ENCODE measurements around the gene SLC16A13.
A peak's percentile ranks its signal among the peaks of the same experiment; 100 is the strongest.

The SLC16A13 gene

GRCh38 chr17:7014261-7014994 is 21.4 kb upstream of the SLC16A13 start:
- DNase-seq = peak; percentile 85 to 93 (median 87)

GRCh38 chr17:7014995-7015958 is 20.5 kb upstream of the SLC16A13 start:
- no peak for DNase-seq

- DNase-seq = no peak
Observed at GRCh38 chr17:7016418-7016817, 19.4 kb upstream of the SLC16A13 start.

- DNase-seq = no peak
Observed at GRCh38 chr17:7016886-7017826, 18.7 kb upstream of the SLC16A13 start.

- no peak for DNase-seq
Observed at GRCh38 chr17:7017827-7018200, 18.0 kb upstream of the SLC16A13 start.

- DNase-seq = no peak
Observed at GRCh38 chr17:7018331-7018964, 17.4 kb upstream of the SLC16A13 start.

- DNase-seq = no peak
Observed at GRCh38 chr17:7019367-7019766, 16.4 kb upstream of the SLC16A13 start.

GRCh38 chr17:7019839-7020519 is 15.8 kb upstream of the SLC16A13 start:
- DNase-seq = peak; percentile 27 to 60 (median 43)

GRCh38 chr17:7020894-7021664 is 14.7 kb upstream of the SLC16A13 start:
- DNase-seq = no peak

- DNase-seq = peak; percentile 41 to 51 (median 42)
Observed at GRCh38 chr17:7021993-7022778, 13.6 kb upstream of the SLC16A13 start.

- no peak for DNase-seq
Observed at GRCh38 chr17:7022781-7023571, 12.8 kb upstream of the SLC16A13 start, which contains the start of gene BCL6B. BCL6B (plus strand) TSS chr17:7023050; CDS start chr17:7023672, 622 bp downstream.

GRCh38 chr17:7023576-7024401 is 12.0 kb upstream of the SLC16A13 start:
- peak in 2 of 3 experiments; percentile 3 to 41 for DNase-seq

GRCh38 chr17:7024402-7024785 is 11.4 kb upstream of the SLC16A13 start:
- no peak for DNase-seq

GRCh38 chr17:7025245-7025644 is 10.6 kb upstream of the SLC16A13 start:
- DNase-seq = no peak

GRCh38 chr17:7026471-7027115 is 9.2 kb upstream of the SLC16A13 start:
- DNase-seq = no peak

GRCh38 chr17:7027335-7027734 is 8.5 kb upstream of the SLC16A13 start:
- no peak for DNase-seq

GRCh38 chr17:7029096-7029495 is 6.7 kb upstream of the SLC16A13 start:
- no peak for DNase-seq

Measured in NCI-H1417 (cell line).